Fibroblast of gingiva (primary cell): ENCODE data around the gene BST1.

Source experiments
- DNase-seq: peaks from one replicate; pipeline ENCODE4 v3.0.0-alpha.2; 2011; ENCODE audit warnings: low read depth

The BST1 gene

GRCh38 chr4:15676039-15676438 lies 26.8 kb upstream of the BST1 start:
- DNase-seq = no peak

- DNase-seq = no peak
These were observed 26.0 kb upstream of the BST1 start for GRCh38 chr4:15676899-15677298.

- DNase-seq = no peak
These were observed 25.3 kb upstream of the BST1 start for GRCh38 chr4:15677507-15677988.

- no peak for DNase-seq
These were observed 21.8 kb upstream of the BST1 start for GRCh38 chr4:15681067-15681371.

DNA sequence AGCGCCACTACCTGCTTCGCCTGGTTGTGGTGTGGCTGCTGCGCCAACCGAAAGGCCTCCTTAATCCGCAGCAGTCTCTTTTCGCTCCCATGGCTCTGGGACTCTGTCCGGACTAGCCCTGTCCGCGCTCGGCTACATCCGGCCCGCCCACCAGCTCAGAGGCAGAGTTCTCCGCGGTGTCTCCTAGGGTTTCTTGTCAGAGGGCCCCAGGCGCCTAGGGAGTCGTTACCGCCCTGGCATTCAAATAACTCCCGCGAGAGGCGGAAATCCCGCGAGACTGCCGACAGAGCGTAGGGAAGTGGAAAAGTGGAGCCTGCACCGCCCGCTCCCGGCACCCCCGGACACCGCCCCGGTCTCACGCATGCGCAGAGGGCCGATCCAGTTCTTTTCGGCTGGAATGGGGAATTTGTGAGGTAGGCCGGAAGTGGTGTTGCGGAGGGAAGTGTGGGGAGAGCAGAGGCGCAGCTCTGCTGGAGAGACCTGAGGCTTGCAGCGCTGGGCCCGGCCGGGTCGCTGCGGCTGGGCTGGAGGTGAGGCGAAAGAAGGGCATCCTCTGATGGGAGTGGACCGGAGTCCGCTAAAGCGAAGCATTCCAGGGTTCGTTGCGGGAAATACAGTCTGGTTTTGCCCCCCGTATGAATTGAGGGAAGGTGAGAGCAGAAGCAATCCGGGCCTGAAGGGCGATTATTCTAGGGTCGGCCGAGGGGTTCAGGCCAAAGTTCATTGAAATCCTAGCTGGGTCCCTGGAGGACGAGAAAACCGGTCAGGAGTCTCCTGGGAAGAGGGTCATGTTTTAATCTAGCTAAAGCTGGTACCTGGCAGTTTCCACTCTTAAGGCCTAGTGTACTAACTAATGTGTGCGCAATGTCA lies 21.3 kb upstream of the BST1 start, which contains the start of gene FAM200B:
Gene FAM200B, plus strand, starts transcription at position 456 of the 870 bp plus-strand sequence. CDS start 5,151 bp downstream, outside the sequence.
- DNase-seq = peak; percentile 97

DNA sequence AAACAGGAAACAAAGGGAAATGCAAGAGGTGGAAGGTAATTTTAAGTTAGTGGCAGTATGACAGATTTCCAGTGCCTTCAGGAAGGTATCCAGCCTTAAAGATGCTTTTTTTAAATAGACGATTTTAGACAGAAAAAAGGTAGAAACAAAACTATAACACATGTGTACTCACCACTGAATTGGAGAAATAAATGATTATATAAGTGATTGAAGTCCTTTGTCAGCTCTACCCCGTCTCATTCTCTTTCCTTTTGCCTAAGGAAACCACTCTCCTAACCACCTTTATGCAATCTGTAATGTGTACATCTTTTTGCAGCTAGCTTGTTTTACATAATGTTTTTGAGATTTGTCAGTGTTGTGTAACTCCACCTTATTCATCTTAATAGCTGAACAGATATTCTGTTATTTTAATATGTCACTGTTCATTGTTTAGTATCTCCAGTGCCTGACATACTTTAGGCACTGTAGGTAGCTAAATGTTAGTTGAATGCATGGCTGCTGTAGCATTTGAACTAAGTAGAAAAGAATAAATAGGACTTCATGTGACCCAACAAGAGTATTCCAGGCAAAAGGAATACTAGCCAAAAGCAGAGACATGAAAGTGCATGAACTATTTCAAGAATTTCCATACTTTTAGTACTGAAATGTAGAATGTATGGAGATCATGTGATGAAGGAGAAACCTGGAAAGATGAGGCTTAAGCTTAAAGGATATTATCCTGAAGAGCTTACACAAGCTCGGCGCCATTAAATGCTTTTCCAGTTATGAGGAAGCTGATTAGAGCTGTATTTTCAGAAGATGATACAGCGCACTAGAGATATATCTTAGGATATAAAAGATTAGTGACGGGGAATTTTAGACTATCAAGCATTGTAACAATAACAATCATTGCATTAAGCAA lies 20.4 kb upstream of the BST1 start:
- DNase-seq = no peak

DNA sequence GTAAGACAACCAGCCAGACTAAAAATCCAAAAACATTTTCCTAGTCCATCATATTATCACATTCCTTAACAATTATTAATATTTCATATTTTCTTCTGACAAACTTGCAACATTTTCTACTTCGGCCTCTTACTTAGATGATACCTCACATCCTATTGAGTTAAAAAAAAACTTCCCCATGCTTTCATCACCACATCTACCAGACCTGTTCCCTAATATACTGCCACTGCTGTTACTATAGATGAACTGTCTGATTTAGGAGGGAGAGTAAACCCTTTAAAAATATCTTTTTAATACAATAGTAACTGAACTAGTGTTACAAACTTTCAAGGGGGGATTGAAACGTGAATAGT lies 19.7 kb upstream of the BST1 start:
- DNase-seq = no peak

DNA sequence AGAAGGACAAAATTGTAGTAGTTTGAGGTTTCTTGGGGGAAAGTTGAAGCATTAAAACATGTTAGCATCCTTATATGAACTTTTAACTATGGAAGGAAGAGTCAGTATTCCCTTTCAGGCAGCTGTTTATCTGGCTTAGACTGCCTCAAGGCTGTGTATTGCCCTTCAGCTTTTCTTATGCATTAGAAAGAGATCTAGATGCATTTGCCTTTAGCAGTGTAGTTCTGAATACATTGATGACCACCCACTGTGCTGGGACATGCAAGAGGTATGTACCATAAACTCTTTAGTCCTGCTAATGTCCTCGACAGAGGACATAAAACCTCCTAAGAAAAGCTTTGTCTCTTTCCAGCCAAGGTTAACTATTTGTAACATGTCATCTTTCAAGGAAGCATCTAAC lies 18.4 kb upstream of the BST1 start:
- no peak for DNase-seq

DNA sequence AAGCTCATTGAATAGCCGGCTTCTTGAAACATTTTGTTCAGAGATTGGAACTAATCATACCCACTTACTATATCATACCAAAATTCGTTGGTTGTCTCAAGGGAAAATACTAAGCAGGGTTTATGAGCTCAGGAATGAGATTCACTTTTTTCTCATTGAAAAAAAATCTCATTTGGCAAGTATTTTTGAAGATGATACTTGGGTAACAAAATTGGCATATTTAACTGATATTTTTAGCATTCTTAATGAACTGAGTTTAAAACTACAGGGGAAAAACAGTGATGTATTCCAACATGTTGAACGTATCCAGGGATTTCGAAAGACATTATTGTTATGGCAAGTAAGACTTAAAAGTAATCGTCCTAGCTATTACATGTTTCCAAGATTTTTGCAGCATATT lies 14.8 kb upstream of the BST1 start:
- peak; percentile 14 for DNase-seq

DNA sequence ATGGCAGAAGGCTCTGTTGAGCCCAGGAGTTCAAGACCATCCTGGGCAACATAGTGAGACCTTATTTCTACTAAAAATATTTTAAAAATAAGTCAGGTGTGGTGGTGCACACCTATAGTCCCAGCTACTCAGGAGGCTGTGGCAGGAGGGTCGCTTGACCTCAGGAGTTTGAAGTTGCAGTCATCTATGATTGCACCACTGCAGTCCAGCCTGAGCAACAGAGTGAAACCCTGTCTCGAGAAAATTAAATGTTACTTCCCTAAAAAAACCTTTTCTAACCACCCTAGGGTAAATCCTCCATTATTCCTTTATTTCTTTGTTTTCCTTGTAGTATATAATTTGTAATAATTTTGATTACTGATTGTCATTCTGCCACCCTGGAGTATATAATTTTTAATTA lies 13.3 kb upstream of the BST1 start:
- no peak for DNase-seq

GRCh38 chr4:15690020-15690809 lies 12.7 kb upstream of the BST1 start:
- DNase-seq = peak; percentile 39

GRCh38 chr4:15691346-15692135 lies 11.3 kb upstream of the BST1 start:
- peak; percentile 29 for DNase-seq

DNA sequence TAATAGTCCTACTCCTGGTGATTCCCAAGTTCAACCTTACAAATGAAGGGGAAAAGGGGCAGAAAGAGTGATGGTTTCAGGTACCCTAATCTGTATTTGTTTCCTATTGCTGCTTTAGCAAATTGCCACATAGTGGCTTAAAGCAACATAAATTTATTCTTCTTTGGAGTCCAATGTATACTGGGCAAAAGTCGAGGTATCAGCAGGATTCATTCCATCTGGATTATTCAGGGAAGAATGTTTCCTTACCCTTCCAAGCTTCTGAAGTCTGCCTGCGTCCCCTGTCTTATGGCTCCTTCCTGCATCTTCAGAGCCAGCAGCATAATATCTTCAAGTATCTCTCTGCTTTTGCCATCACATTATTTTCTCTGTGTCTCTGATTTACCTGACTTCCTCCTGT lies 10.3 kb upstream of the BST1 start:
- DNase-seq = no peak

- no peak for DNase-seq
These were observed 8.4 kb upstream of the BST1 start for GRCh38 chr4:15694431-15694830.

GRCh38 chr4:15695240-15695699 lies 7.6 kb upstream of the BST1 start:
- DNase-seq = peak; percentile 38

- no peak for DNase-seq
These were observed 7.1 kb upstream of the BST1 start for GRCh38 chr4:15695729-15696128.

DNA sequence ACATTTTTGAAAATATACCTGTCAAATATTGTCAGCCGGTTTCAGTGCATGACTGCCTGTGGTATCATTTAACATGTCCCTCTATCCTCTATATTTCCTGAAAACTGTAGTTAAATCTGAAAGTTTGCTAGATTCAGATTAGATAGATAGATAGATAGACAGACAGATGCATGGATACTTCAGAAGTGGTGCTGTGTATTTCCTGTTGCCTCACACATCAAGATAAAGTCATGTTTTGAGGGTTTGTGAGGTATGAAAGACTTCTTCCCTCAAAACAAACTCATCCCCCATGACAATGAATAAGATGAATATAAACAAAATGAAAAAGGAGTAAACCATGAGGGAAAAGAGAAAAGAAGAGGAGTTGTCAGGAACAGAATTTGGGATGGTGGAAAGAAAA lies 6.0 kb upstream of the BST1 start:
- no peak for DNase-seq

GRCh38 chr4:15703439-15703838 lies 574 bp downstream of the BST1 start:
- no peak for DNase-seq

DNA sequence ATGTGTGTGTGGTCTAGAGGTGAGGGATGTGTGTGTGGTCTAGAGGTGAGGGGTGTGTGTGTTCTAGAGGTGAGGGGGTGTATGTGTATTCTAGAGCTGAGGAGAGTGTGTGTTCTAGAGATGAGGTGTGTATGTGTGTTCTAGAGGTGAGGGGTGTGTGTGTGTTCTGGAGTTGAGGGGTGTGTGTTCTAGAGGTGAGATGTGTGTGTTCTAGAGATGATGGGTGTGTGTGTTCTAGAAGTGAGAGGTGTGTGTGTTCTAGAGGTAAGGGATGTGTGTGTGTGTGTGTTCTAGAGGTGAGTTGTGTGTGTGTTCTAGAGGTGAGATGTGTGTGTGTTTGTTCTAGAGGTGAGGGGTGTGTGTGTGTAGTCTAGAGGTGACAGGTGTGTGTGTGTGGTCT lies 1.3 kb downstream of the BST1 start:
- no peak for DNase-seq

GRCh38 chr4:15706646-15707362 lies 3.9 kb downstream of the BST1 start:
- no peak for DNase-seq

DNA sequence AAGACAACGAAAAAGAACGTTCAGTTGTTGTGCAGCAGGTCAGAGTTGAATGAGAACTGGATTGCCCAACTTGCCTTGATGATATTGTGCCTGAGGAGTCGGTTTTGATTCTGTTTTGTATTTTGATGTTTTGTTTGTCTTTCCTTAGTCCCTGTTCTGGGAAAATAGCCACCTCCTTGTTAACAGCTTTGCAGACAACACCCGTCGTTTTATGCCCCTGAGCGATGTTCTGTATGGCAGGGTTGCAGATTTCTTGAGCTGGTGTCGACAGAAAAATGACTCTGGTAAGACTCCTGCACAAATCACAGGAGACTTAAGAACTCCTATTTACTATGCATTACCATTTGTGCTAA lies 4.5 kb downstream of the BST1 start:
- DNase-seq = peak; percentile 73
